WTC11 (cell line): ENCODE results near the gene SAMD5.

ENCODE experiments used
- FOXP1 ChIP-seq: sonication (generic); formaldehyde crosslinking; IDR thresholded peaks from 2 replicates; pipeline ENCODE4 v1.8.0; 2022; ENCODE audit warnings: missing genetic modification reagents, mild to moderate bottlenecking, moderate library complexity, borderline replicate concordance
- TCF7 ChIP-seq: sonication (generic); formaldehyde crosslinking; IDR thresholded peaks from 2 replicates; pipeline ENCODE4 v1.8.0; 2022; ENCODE audit warnings: mild to moderate bottlenecking, low read depth, missing genetic modification reagents, moderate library complexity
- TF ChIP-seq, protein P1 (sequence below): sonication (generic); formaldehyde crosslinking; IDR thresholded peaks from 2 replicates; pipeline ENCODE4 v1.8.1; 2023; ENCODE audit warnings: mild to moderate bottlenecking, missing genetic modification reagents
- TF ChIP-seq, protein P2 (sequence below): fragments of 200-600 bp; IDR thresholded peaks from 2 replicates; pipeline ENCODE4 v1.8.0; 2022; ENCODE audit warnings: antibody characterized with exemption
- TF ChIP-seq, protein P3 (sequence below): sonication (generic); formaldehyde crosslinking; IDR thresholded peaks from 2 replicates; pipeline ENCODE4 v1.8.1; 2023; ENCODE audit warnings: mild to moderate bottlenecking, missing genetic modification reagents, moderate library complexity

DNA sequence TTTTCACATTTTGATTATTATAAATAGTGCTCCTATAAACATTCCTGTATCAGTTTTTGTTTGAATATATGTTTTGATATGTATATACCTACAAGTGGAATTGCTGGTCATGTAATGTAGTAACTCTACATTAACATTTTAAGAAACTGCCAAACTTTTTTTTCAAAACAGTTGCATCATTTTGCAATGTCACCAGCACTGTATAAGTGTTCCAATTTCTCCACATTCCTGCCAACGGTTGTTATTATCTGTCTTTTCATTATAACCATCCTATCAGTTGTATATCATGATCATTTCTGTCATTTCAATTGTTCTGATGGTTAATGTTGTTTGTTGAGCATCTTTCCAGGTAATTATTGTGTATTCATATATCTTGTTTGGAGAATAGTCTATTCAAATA, 44.8 kb upstream of the SAMD5 start:
- TF ChIP-seq, protein P1, sequence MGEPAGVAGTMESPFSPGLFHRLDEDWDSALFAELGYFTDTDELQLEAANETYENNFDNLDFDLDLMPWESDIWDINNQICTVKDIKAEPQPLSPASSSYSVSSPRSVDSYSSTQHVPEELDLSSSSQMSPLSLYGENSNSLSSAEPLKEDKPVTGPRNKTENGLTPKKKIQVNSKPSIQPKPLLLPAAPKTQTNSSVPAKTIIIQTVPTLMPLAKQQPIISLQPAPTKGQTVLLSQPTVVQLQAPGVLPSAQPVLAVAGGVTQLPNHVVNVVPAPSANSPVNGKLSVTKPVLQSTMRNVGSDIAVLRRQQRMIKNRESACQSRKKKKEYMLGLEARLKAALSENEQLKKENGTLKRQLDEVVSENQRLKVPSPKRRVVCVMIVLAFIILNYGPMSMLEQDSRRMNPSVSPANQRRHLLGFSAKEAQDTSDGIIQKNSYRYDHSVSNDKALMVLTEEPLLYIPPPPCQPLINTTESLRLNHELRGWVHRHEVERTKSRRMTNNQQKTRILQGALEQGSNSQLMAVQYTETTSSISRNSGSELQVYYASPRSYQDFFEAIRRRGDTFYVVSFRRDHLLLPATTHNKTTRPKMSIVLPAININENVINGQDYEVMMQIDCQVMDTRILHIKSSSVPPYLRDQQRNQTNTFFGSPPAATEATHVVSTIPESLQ (CRISPR knock-in tag): no peak
- TF ChIP-seq, protein P2, sequence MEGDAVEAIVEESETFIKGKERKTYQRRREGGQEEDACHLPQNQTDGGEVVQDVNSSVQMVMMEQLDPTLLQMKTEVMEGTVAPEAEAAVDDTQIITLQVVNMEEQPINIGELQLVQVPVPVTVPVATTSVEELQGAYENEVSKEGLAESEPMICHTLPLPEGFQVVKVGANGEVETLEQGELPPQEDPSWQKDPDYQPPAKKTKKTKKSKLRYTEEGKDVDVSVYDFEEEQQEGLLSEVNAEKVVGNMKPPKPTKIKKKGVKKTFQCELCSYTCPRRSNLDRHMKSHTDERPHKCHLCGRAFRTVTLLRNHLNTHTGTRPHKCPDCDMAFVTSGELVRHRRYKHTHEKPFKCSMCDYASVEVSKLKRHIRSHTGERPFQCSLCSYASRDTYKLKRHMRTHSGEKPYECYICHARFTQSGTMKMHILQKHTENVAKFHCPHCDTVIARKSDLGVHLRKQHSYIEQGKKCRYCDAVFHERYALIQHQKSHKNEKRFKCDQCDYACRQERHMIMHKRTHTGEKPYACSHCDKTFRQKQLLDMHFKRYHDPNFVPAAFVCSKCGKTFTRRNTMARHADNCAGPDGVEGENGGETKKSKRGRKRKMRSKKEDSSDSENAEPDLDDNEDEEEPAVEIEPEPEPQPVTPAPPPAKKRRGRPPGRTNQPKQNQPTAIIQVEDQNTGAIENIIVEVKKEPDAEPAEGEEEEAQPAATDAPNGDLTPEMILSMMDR: no peak
- TF ChIP-seq FOXP1: no peak
- TF ChIP-seq, protein P3, sequence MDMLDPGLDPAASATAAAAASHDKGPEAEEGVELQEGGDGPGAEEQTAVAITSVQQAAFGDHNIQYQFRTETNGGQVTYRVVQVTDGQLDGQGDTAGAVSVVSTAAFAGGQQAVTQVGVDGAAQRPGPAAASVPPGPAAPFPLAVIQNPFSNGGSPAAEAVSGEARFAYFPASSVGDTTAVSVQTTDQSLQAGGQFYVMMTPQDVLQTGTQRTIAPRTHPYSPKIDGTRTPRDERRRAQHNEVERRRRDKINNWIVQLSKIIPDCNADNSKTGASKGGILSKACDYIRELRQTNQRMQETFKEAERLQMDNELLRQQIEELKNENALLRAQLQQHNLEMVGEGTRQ (CRISPR knock-in tag): no peak
- TF ChIP-seq TCF7 (CRISPR knock-in tag): no peak
